ENCODE results near the gene TOM1. TPM values are rescaled to one million over a fixed set of nuclear protein-coding genes. Genes with fewer than 3 reads are reported as not detected.

TOM1 gene
- total RNA-seq, 2 experiments from 2014 or later = 22.7 to 30.6 TPM

GRCh38 chr22:35292786-35293185, 6.9 kb upstream of the TOM1 start:
- no peaks in the 10 kb centered on the region for H4K20me1 ChIP-seq (ENCODE audit: insufficient read depth, low read length)
- H3K36me3 ChIP-seq (ENCODE audit: insufficient read depth, low read length) = peaks cover 92% of the 10 kb centered on the region
- H3K4me2 ChIP-seq (ENCODE audit: low read length) = no peak overlapping the region
- H2AFZ ChIP-seq (ENCODE audit: low read length) = no peak overlapping the region
- no peaks in the 10 kb centered on the region for H3K9me2 ChIP-seq (ENCODE audit: insufficient read depth, low read length)
- H3K4me3 ChIP-seq (ENCODE audit: low read depth, low read length, poor library complexity, severe bottlenecking) = no peak overlapping the region
- H3K27ac ChIP-seq (ENCODE audit: low read depth, low read length, poor library complexity, severe bottlenecking) = no peak overlapping the region
- no peak for TF ChIP-seq EZH2phosphoT487 (IDR thresholded peaks at IDR 0.05; ENCODE audit: borderline replicate concordance, low read depth, low read length)
- TF ChIP-seq CTCF (conservative IDR thresholded peaks at IDR 0.05; ENCODE audit: low read length) = no peak
- no peaks in the 10 kb centered on the region for H3K9me3 ChIP-seq (ENCODE audit: low read length)
- intact Hi-C loops (cut with micrococcal nuclease; ENCODE audit: unreplicated experiment) = no loop called here
- no peaks in the 10 kb centered on the region for H3K4me1 ChIP-seq (ENCODE audit: insufficient read depth, low read length, poor library complexity, severe bottlenecking)
- POLR2A ChIA-PET = no interaction called here
- H3K79me2 ChIP-seq (ENCODE audit: insufficient read depth, low read depth, low read length) = no peaks in the 10 kb centered on the region
- no TSS peak for BruUV-seq (replicated peaks)
- no peak for DNase-seq (ENCODE audit: low spot score)
- CTCF ChIA-PET (ENCODE audit: unreplicated experiment) = no interaction called here

GRCh38 chr22:35296051-35296450, 3.6 kb upstream of the TOM1 start:
- CTCF ChIA-PET (ENCODE audit: unreplicated experiment) = no interaction called here
- intact Hi-C loops (cut with micrococcal nuclease; ENCODE audit: unreplicated experiment) = no loop called here

GRCh38 chr22:35299217-35299672, 449 bp upstream of the TOM1 start:
- Histone ChIP-seq H3K4me3 (ENCODE audit: low read depth, low read length, poor library complexity, severe bottlenecking) (peak overlapping the region; percentile 85), H3K9me3 (ENCODE audit: low read length) (no peaks in the 10 kb centered on the region), H3K4me2 (ENCODE audit: low read length) (peak overlapping the region; percentile 79), H3K36me3 (ENCODE audit: insufficient read depth, low read length) (peaks cover 34% of the 10 kb centered on the region), H3K4me1 (ENCODE audit: insufficient read depth, low read length, poor library complexity, severe bottlenecking) (peaks cover 7% of the 10 kb centered on the region), H3K27ac (ENCODE audit: low read depth, low read length, poor library complexity, severe bottlenecking) (peak overlapping the region; percentile 58), H2AFZ (ENCODE audit: low read length) (peak overlapping the region; percentile 42; the same call in 1 of the 2 replicates), H3K9me2 (ENCODE audit: insufficient read depth, low read length) (no peaks in the 10 kb centered on the region), H3K79me2 (ENCODE audit: insufficient read depth, low read depth, low read length) (no peaks in the 10 kb centered on the region), H4K20me1 (ENCODE audit: insufficient read depth, low read length) (no peaks in the 10 kb centered on the region)
- intact Hi-C loops (cut with micrococcal nuclease; ENCODE audit: unreplicated experiment) = no loop called here
- BruUV-seq (replicated peaks) = no TSS peak
- CTCF ChIA-PET (ENCODE audit: unreplicated experiment) = interaction anchor here (0.6 kb wide), 1 partner anchor 43 kb away, joined by 3 read pairs; no protein-coding TSS in a partner anchor
- DNase-seq (ENCODE audit: low spot score) = peak; percentile 57
- TF ChIP-seq EZH2phosphoT487 (IDR thresholded peaks at IDR 0.05; ENCODE audit: borderline replicate concordance, low read depth, low read length) = no peak
- peak; percentile 57 for TF ChIP-seq CTCF (conservative IDR thresholded peaks at IDR 0.05; ENCODE audit: low read length)
- POLR2A ChIA-PET = interaction anchor here (0.7 to 1.3 kb wide), 6 partner anchors 8 to 220 kb away, joined by 3 to 5 read pairs (median 4); partner anchors contain the start of gene HMGXB4

More at GRCh38 chr22:35296051-35296450, 3.6 kb upstream of the TOM1 start:
- no peaks in the 10 kb centered on the region for H3K79me2 ChIP-seq (ENCODE audit: insufficient read depth, low read depth, low read length)
- TF ChIP-seq EZH2phosphoT487 (IDR thresholded peaks at IDR 0.05; ENCODE audit: borderline replicate concordance, low read depth, low read length) = no peak
- H3K9me2 ChIP-seq (ENCODE audit: insufficient read depth, low read length) = no peaks in the 10 kb centered on the region
- H3K4me2 ChIP-seq (ENCODE audit: low read length) = no peak overlapping the region
- no TSS peak for BruUV-seq (replicated peaks)
- H3K4me3 ChIP-seq (ENCODE audit: low read depth, low read length, poor library complexity, severe bottlenecking) = no peak overlapping the region
- H2AFZ ChIP-seq (ENCODE audit: low read length) = no peak overlapping the region
- H4K20me1 ChIP-seq (ENCODE audit: insufficient read depth, low read length) = no peaks in the 10 kb centered on the region
- H3K27ac ChIP-seq (ENCODE audit: low read depth, low read length, poor library complexity, severe bottlenecking) = no peak overlapping the region
- no peaks in the 10 kb centered on the region for H3K9me3 ChIP-seq (ENCODE audit: low read length)
- DNase-seq (ENCODE audit: low spot score) = no peak
- H3K36me3 ChIP-seq (ENCODE audit: insufficient read depth, low read length) = peaks cover 66% of the 10 kb centered on the region
- POLR2A ChIA-PET = no interaction called here
- peaks cover 7% of the 10 kb centered on the region for H3K4me1 ChIP-seq (ENCODE audit: insufficient read depth, low read length, poor library complexity, severe bottlenecking)

Data from OCI-LY7 (cell line).